Testis (tissue), 3 donors: ENCODE results near the gene ABL1. TPM values are rescaled to one million over a fixed set of nuclear protein-coding genes. Genes with fewer than 3 reads are reported as not detected.

Experiments used
- DNase-seq: peaks from one replicate; pipeline ENCODE4 v3.0.0-alpha.2; 2019
- H3K27ac ChIP-seq, 2 donors: fragments of 200-600 bp; sonication (generic); one replicate each; pipeline ENCODE4 v1.5.1; 2019
- H3K27me3 ChIP-seq: fragments of 200-600 bp; sonication (generic); one replicate; pipeline ENCODE4 v1.5.1; 2019
- H3K36me3 ChIP-seq: fragments of 200-600 bp; sonication (generic); one replicate; pipeline ENCODE4 v1.5.1; 2017; ENCODE audit warnings: low read depth; ENCODE audit errors: missing control alignments
- H3K4me1 ChIP-seq: fragments of 200-600 bp; sonication (generic); one replicate; pipeline ENCODE4 v1.5.1; 2019
- H3K4me3 ChIP-seq, 2 donors: fragments of 200-600 bp; sonication (generic); one replicate each; pipeline ENCODE4 v1.5.1; 2017 to 2019
- H3K9me3 ChIP-seq: fragments of 200-600 bp; sonication (generic); one replicate; pipeline ENCODE4 v1.5.1; 2017
- CTCF ChIP-seq, 3 experiments: fragments of 450-650 bp in 2 of 3; fragments of 200-600 bp in 1 of 3; sonication (generic) in 1 of 3; IDR thresholded peaks; one replicate each; pipeline ENCODE4 v1.5.1; 2016 to 2019; ENCODE audit warnings: antibody characterized with exemption in 3 of 3, mild to moderate bottlenecking in 2 of 3, moderate library complexity in 1 of 3
- POLR2A ChIP-seq: fragments of 450-650 bp; IDR thresholded peaks from one replicate; pipeline ENCODE4 v1.6.1; 2017; ENCODE audit warnings: antibody characterized with exemption, mild to moderate bottlenecking, moderate library complexity
- WGBS, 2 donors: methylation state at CpG; one replicate each; pipeline ENCODE4 v1.1.5; 2018; 5-methylcytosine and 5-hydroxymethylcytosine counted together
- intact Hi-C: fragments of 100-400 bp; cut with DNase I; formaldehyde crosslinking; loops from one replicate; pipeline ENCODE4 v1.15.1; 2023; ENCODE audit warnings: low total_unique reads
- polyA plus RNA-seq: library from polyadenylated mRNA; stranded (reverse); fragments of 350-450 nt; fragmentation: Illumina TruSeq; extraction: RNeasy Lipid Tissue Mini Kit (QIAGEN cat#74804); gene quantifications from one replicate; pipeline ENCODE4 v1.2.3, GENCODE V29; 2014; ENCODE audit warnings: low read depth, low replicate concordance; ENCODE audit not compliant: insufficient read depth
- total RNA-seq, 2 donors: library from RNA; depleted of rRNA; stranded (reverse); fragments of >200 nt; gene quantifications; one replicate each; pipeline ENCODE4 v1.2.3, GENCODE V29; 2016

The ABL1 gene
- total and polyA plus RNA-seq, 3 donors from 2014 or later = 51.0 to 65.9 (median 57.2) TPM

GRCh38 chr9:130919559-130920145 lies 84.6 kb downstream of the ABL1 start:
- Histone ChIP-seq H3K27me3 (no peaks in the 10 kb centered on the region), H3K9me3 (no peaks in the 10 kb centered on the region), H3K4me3 (no peak overlapping the region), H3K36me3 (no peaks in the 10 kb centered on the region), H3K4me1 (peaks cover 17% of the 10 kb centered on the region), H3K27ac (no peak overlapping the region)
- WGBS, 2 donors = 85 to 89% methylated on average over 10 to 14 of the region's 14 CpGs
- no peak for DNase-seq
- intact Hi-C loops = no loop called here
- TF ChIP-seq POLR2A = no peak
- no peak for TF ChIP-seq CTCF (IDR thresholded peaks at IDR 0.05)

GRCh38 chr9:130920233-130920632 lies 85.2 kb downstream of the ABL1 start:
- Histone ChIP-seq H3K27ac (no peak overlapping the region), H3K9me3 (no peaks in the 10 kb centered on the region), H3K36me3 (no peaks in the 10 kb centered on the region), H3K27me3 (no peaks in the 10 kb centered on the region), H3K4me1 (peaks cover 17% of the 10 kb centered on the region), H3K4me3 (no peak overlapping the region)
- whole genome bisulfite sequencing, 2 donors = 96% methylated on average over 8 of the region's 8 CpGs
- TF ChIP-seq POLR2A = no peak
- TF ChIP-seq CTCF (IDR thresholded peaks at IDR 0.05) = no peak
- no peak for DNase-seq
- intact Hi-C loops = no loop called here

GRCh38 chr9:130920762-130921299 lies 85.8 kb downstream of the ABL1 start:
- Histone ChIP-seq H3K4me3 (no peak overlapping the region), H3K36me3 (no peaks in the 10 kb centered on the region), H3K9me3 (no peaks in the 10 kb centered on the region), H3K27ac (no peak overlapping the region), H3K27me3 (no peaks in the 10 kb centered on the region), H3K4me1 (peaks cover 17% of the 10 kb centered on the region)
- WGBS, 2 donors = 73 to 88% methylated on average over 8 to 14 of the region's 14 CpGs
- TF ChIP-seq POLR2A (no peak), CTCF (IDR thresholded peaks at IDR 0.05) (no peak)
- no peak for DNase-seq
- intact Hi-C loops = no loop called here

GRCh38 chr9:130921300-130921988 lies 86.4 kb downstream of the ABL1 start:
- Histone ChIP-seq H3K9me3 (no peaks in the 10 kb centered on the region), H3K36me3 (no peaks in the 10 kb centered on the region), H3K4me3 (no peak overlapping the region), H3K4me1 (peaks cover 17% of the 10 kb centered on the region), H3K27ac (no peak overlapping the region), H3K27me3 (no peaks in the 10 kb centered on the region)
- DNase-seq = no peak
- TF ChIP-seq CTCF (IDR thresholded peaks at IDR 0.05) (no peak), POLR2A (no peak)
- 39 to 44% methylated on average over 26 to 29 of the region's 29 CpGs for WGBS, 2 donors
- intact Hi-C loops = no loop called here
